Right lobe of liver (tissue), 6 donors: ENCODE results near the gene SLC37A1. TPM values are rescaled to one million over a fixed set of nuclear protein-coding genes. Genes with fewer than 3 reads are reported as not detected.

ENCODE experiments used
- ATAC-seq, 4 donors: fragments of 200-7000 bp; cut with Tn5 transposase; one replicate each; pipeline ENCODE4 v1.9.1; 2020; ENCODE audit warnings: mild to moderate bottlenecking in 4 of 4, moderate library complexity in 4 of 4
- DNase-seq, 3 donors: peaks; one replicate each; pipeline ENCODE4 v3.0.0-alpha.2; 2020
- H3K27ac ChIP-seq, 3 donors: fragments of 200-600 bp; one replicate each; pipeline ENCODE4 v1.8.0; 2022
- H3K27me3 ChIP-seq, 2 donors: fragments of 200-600 bp; one replicate each; pipeline ENCODE4 v1.8.0; 2022
- H3K36me3 ChIP-seq, 4 donors: fragments of 200-600 bp; sonication (generic) in 1 of 4; one replicate each; pipeline versions ENCODE4 v1.5.1 to v1.8.0; 2017 to 2022; ENCODE audit warnings: control low read depth in 1 of 4
- H3K4me1 ChIP-seq, 4 donors: fragments of 200-600 bp; sonication (generic) in 1 of 4; one replicate each; pipeline versions ENCODE4 v1.5.1 to v1.8.0; 2017 to 2022; ENCODE audit warnings: control low read depth in 1 of 4
- H3K4me3 ChIP-seq, 3 donors: fragments of 200-600 bp; one replicate each; pipeline ENCODE4 v1.8.0; 2022
- H3K9me3 ChIP-seq, 4 donors: fragments of 200-600 bp; sonication (generic) in 1 of 4; one replicate each; pipeline versions ENCODE4 v1.5.1 to v1.8.0; 2017 to 2022; ENCODE audit warnings: control low read depth in 1 of 4
- CTCF ChIP-seq, 4 donors: fragments of 200-600 bp in 3 of 4; fragments of 450-650 bp in 1 of 4; IDR thresholded peaks; one replicate each; pipeline versions ENCODE4 v1.5.1 to v1.8.0; 2016 to 2022; ENCODE audit warnings: antibody characterized with exemption in 4 of 4, mild to moderate bottlenecking in 2 of 4
- POLR2A ChIP-seq: fragments of 450-650 bp; IDR thresholded peaks from one replicate; pipeline ENCODE4 v1.6.1; 2017; ENCODE audit warnings: antibody characterized with exemption, mild to moderate bottlenecking
- WGBS: methylation state at CpG from one replicate; pipeline ENCODE4 v1.1.6; 2018; ENCODE audit warnings: low coverage, low lambda C conversion rate; ENCODE audit not compliant: insufficient coverage; ENCODE audit errors: missing lambda C conversion rate; 5-methylcytosine and 5-hydroxymethylcytosine counted together
- intact Hi-C, 2 donors: fragments of 100-400 bp; cut with DNase I; formaldehyde crosslinking; loops; one replicate each; pipeline versions ENCODE4 v1.11.2 to v1.14.1; 2022
- total RNA-seq, 6 experiments: library from RNA; depleted of rRNA in 2 of 6; stranded (reverse); fragments of >200 nt in 2 of 6; fragmentation: NEBNext Ultra II Directional in 3 of 6; extraction: Animal tissue kit (Norgen Biotek cat#: 25700) in 3 of 6; gene quantifications; one replicate each; pipeline versions ENCODE4 v1.1.0 to v1.2.4, GENCODE V29; 2016 to 2023
- donor health status: DM: no; HTN: yes; CAD: no.
- donor health status: DM: no; HTN: no; CAD: no.
- donor health status: DM: no; HTN: no; CAD: no.
- donor health status: DM: no; HTN: yes; CAD: no.
- donor health status: DM: no; HTN: yes; CAD: no.

The SLC37A1 gene
- total RNA-seq, 6 experiments from 2014 or later, result 2.5 to 10.8 (median 6.2) TPM

GRCh38 chr21:42598159-42598735 is 84.6 kb downstream of the SLC37A1 start:
- TF ChIP-seq CTCF (IDR thresholded peaks at IDR 0.05), result no peak
- TF ChIP-seq POLR2A, result no peak
- Histone ChIP-seq H3K9me3 (no peaks in the 10 kb centered on the region), H3K4me3 (no peak overlapping the region), H3K36me3 (no peaks in the 10 kb centered on the region), H3K27me3 (no peaks in the 10 kb centered on the region), H3K4me1 (peaks cover 0 to 5% (median 0%) of the 10 kb centered on the region in 4 donors), H3K27ac (no peak overlapping the region)
- no peak for DNase-seq
- 96% methylated on average over 5 of the region's 11 CpGs for WGBS
- no peak for ATAC-seq
- intact Hi-C loops, result no loop called here

GRCh38 chr21:42599486-42599885 is 85.8 kb downstream of the SLC37A1 start:
- WGBS, result no CpG with 5 or more reads among the region's 4 CpGs
- DNase-seq (no peak), ATAC-seq (no peak)
- H3K36me3 ChIP-seq, result no peaks in the 10 kb centered on the region
- TF ChIP-seq POLR2A (no peak), CTCF (IDR thresholded peaks at IDR 0.05) (no peak)
- intact Hi-C loops, result no loop called here
- no peaks in the 10 kb centered on the region for H3K4me1 ChIP-seq
- no peak overlapping the region for H3K27ac ChIP-seq
- no peaks in the 10 kb centered on the region for H3K9me3 ChIP-seq
- no peaks in the 10 kb centered on the region for H3K27me3 ChIP-seq
- no peak overlapping the region for H3K4me3 ChIP-seq

- no peak for DNase-seq
- no peak overlapping the region for H3K4me3 ChIP-seq
- H3K27ac ChIP-seq, result no peak overlapping the region
- no peaks in the 10 kb centered on the region for H3K27me3 ChIP-seq
- no peaks in the 10 kb centered on the region for H3K36me3 ChIP-seq
- no peaks in the 10 kb centered on the region for H3K4me1 ChIP-seq
- 100% methylated on average over 5 of the region's 8 CpGs for WGBS
- no peak for ATAC-seq
- TF ChIP-seq CTCF (IDR thresholded peaks at IDR 0.05), result no peak
- TF ChIP-seq POLR2A, result no peak
- no peaks in the 10 kb centered on the region for H3K9me3 ChIP-seq
- intact Hi-C loops, result no loop called here
Measured at GRCh38 chr21:42599962-42600361, 86.3 kb downstream of the SLC37A1 start.

- Histone ChIP-seq H3K9me3 (no peaks in the 10 kb centered on the region), H3K27me3 (no peaks in the 10 kb centered on the region), H3K4me3 (no peak overlapping the region), H3K36me3 (no peaks in the 10 kb centered on the region), H3K4me1 (no peaks in the 10 kb centered on the region), H3K27ac (no peak overlapping the region)
- no peak for ATAC-seq
- WGBS, result 71% methylated on average over 3 of the region's 4 CpGs
- TF ChIP-seq POLR2A (no peak), CTCF (IDR thresholded peaks at IDR 0.05) (no peak)
- intact Hi-C loops, result no loop called here
- DNase-seq, result no peak
Measured at GRCh38 chr21:42601656-42602055, 88.0 kb downstream of the SLC37A1 start.

- H3K9me3 ChIP-seq, result no peaks in the 10 kb centered on the region
Measured at GRCh38 chr21:42607102-42607501, 93.5 kb downstream of the SLC37A1 start.

More at GRCh38 chr21:42607102-42607501, 93.5 kb downstream of the SLC37A1 start:
- no peak for ATAC-seq
- Histone ChIP-seq H3K27ac (no peak overlapping the region), H3K27me3 (no peaks in the 10 kb centered on the region), H3K4me1 (no peaks in the 10 kb centered on the region), H3K36me3 (no peaks in the 10 kb centered on the region), H3K4me3 (no peak overlapping the region)
- no peak for TF ChIP-seq POLR2A
- no peak for TF ChIP-seq CTCF (IDR thresholded peaks at IDR 0.05)
- intact Hi-C loops, result no loop called here
- no peak for DNase-seq
- WGBS, result 63% methylated on average over 4 of the region's 4 CpGs
